Caco-2 (cell line): ENCODE measurements around the gene CFD. TPM values are rescaled to one million over a fixed set of nuclear protein-coding genes. Genes with fewer than 3 reads are reported as not detected.

Experiments
- BruUV-seq: library from RNA; stranded (reverse); fragments of 400-500 nt; replicated peaks from 2 replicates; lab custom pipeline; 2021; lab: Mats Ljungman, UMichigan
- CTCF ChIA-PET: fragments of 300-600 bp; sonication (Branson Sonifier 250); formaldehyde crosslinking; loops from one replicate; lab custom pipeline; 2022; ENCODE audit warnings: antibody characterized with exemption; lab: Charles Lee
- POLR2A ChIA-PET: fragments of 300-600 bp; sonication (Branson Sonifier 250); formaldehyde crosslinking; loops from one replicate; lab custom pipeline; 2022; ENCODE audit warnings: antibody characterized with exemption; lab: Charles Lee
- DNase-seq, 2 experiments: peaks; one replicate each; pipeline versions ENCODE4 v3.0.0 to v3.0.0-alpha.2; 2020 to 2022
- H3K27me3 ChIP-seq: replicated peaks from 2 replicates; pipeline ENCODE4 v1.6.0; 2011; ENCODE audit warnings: low read length; ENCODE audit not compliant: control insufficient read depth, insufficient read depth
- H3K36me3 ChIP-seq: 2 replicates; pipeline ENCODE4 v1.5.1; 2011; ENCODE audit warnings: low read length; ENCODE audit not compliant: control insufficient read depth, insufficient read depth
- H3K4me1 ChIP-seq: fragments of 250-450 bp; sonication (Bioruptor Pico); 2 replicates; pipeline ENCODE4 v1.5.1; 2020; ENCODE audit warnings: mild to moderate bottlenecking
- H3K4me3 ChIP-seq: 2 replicates; pipeline ENCODE4 v1.5.1; 2011; ENCODE audit warnings: low read depth, mild to moderate bottlenecking, control low read depth, low read length
- H3K9me3 ChIP-seq: fragments of 250-450 bp; sonication (Bioruptor Pico); 2 replicates; pipeline ENCODE4 v1.5.1; 2020; ENCODE audit warnings: mild to moderate bottlenecking, moderate library complexity
- H3K27ac Mint-ChIP-seq: one replicate; pipeline ENCODE4 v1.8.0; 2022; ENCODE audit warnings: mixed read lengths; ENCODE audit not compliant: unreplicated experiment
- H3K27me3 Mint-ChIP-seq: one replicate; pipeline ENCODE4 v1.8.0; 2022; ENCODE audit warnings: mixed read lengths; ENCODE audit not compliant: insufficient read depth, unreplicated experiment
- H3K36me3 Mint-ChIP-seq: one replicate; pipeline ENCODE4 v1.8.0; 2022; ENCODE audit warnings: mild to moderate bottlenecking, mixed read lengths; ENCODE audit not compliant: insufficient read depth, unreplicated experiment
- H3K4me1 Mint-ChIP-seq: one replicate; pipeline ENCODE4 v1.8.0; 2022; ENCODE audit warnings: low read depth, mixed read lengths; ENCODE audit not compliant: unreplicated experiment
- H3K4me3 Mint-ChIP-seq: one replicate; pipeline ENCODE4 v1.8.0; 2022; ENCODE audit warnings: mild to moderate bottlenecking, moderate library complexity, mixed read lengths; ENCODE audit not compliant: unreplicated experiment
- H3K9me3 Mint-ChIP-seq: one replicate; pipeline ENCODE4 v1.8.0; 2022; ENCODE audit warnings: mixed read lengths; ENCODE audit not compliant: unreplicated experiment
- intact Hi-C: fragments of 100-400 bp; cut with micrococcal nuclease; formaldehyde crosslinking; loops from one replicate; pipeline ENCODE4 v1.10.0; 2022; ENCODE audit not compliant: unreplicated experiment
- total RNA-seq: library from RNA; stranded (reverse); gene quantifications from 2 replicates; pipeline ENCODE4 v1.2.3, GENCODE V29; 2022
- TF ChIP-seq, protein P1 (sequence below), 2 experiments: fragments of 200-600 bp in 1 of 2; IDR thresholded peaks; 1 replicate in 1 of 2; 2 replicates in 1 of 2; pipeline versions ENCODE4 v1.5.1 to v1.8.0; 2011 to 2022; ENCODE audit warnings: antibody characterized with exemption in 1 of 2, control low read depth in 1 of 2, inconsistent platforms in 1 of 2, low read depth in 1 of 2, low read length in 1 of 2, mild to moderate bottlenecking in 1 of 2, moderate library complexity in 1 of 2; ENCODE audit not compliant: insufficient read depth in 1 of 2, severe bottlenecking in 1 of 2, unreplicated experiment in 1 of 2

CFD gene
- total RNA-seq, 1 experiment from 2014 or later: 6.1 TPM

DNA sequence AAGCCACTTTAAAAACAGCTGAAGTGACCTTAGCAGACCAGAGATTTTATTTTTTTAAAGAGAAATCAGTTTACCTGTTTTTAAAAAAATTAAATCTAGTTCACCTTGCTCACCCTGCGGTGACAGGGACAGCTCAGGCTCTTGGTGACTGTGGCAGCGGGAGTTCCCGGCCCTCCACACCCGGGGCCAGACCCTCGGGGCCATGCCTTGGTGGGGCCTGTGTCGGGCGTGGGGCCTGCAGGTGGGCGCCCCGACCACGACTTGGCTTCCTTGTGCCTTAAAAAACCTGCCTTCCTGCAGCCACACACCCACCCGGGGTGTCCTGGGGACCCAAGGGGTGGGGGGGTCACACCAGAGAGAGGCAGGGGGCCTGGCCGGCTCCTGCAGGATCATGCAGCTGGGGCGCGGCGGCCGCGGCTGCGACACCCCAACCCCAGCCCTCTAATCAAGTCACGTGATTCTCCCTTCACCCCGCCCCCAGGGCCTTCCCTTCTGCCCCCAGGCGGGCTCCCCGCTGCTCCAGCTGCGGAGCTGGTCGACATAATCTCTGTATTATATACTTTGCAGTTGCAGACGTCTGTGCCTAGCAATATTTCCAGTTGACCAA is 48.5 kb upstream of the CFD start:
- Histone ChIP-seq H3K9me3 (no peaks in the 10 kb centered on the region), H3K4me3 (no peak overlapping the region), H3K27me3 (no peaks in the 10 kb centered on the region), H3K36me3 (peaks cover 8% of the 10 kb centered on the region), H3K4me1 (no peaks in the 10 kb centered on the region)
- Mint-ChIP-seq H3K27ac (peak overlapping the region; percentile 39), H3K4me1 (no peaks in the 10 kb centered on the region), H3K27me3 (no peaks in the 10 kb centered on the region), H3K36me3 (peaks cover 91% of the 10 kb centered on the region), H3K9me3 (peaks cover 2% of the 10 kb centered on the region), H3K4me3 (no peak overlapping the region)
- intact Hi-C loops: no loop called here
- CTCF ChIA-PET: no interaction called here
- TF ChIP-seq, protein P1, sequence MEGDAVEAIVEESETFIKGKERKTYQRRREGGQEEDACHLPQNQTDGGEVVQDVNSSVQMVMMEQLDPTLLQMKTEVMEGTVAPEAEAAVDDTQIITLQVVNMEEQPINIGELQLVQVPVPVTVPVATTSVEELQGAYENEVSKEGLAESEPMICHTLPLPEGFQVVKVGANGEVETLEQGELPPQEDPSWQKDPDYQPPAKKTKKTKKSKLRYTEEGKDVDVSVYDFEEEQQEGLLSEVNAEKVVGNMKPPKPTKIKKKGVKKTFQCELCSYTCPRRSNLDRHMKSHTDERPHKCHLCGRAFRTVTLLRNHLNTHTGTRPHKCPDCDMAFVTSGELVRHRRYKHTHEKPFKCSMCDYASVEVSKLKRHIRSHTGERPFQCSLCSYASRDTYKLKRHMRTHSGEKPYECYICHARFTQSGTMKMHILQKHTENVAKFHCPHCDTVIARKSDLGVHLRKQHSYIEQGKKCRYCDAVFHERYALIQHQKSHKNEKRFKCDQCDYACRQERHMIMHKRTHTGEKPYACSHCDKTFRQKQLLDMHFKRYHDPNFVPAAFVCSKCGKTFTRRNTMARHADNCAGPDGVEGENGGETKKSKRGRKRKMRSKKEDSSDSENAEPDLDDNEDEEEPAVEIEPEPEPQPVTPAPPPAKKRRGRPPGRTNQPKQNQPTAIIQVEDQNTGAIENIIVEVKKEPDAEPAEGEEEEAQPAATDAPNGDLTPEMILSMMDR (IDR thresholded peaks at IDR 0.05; ENCODE audit: insufficient read depth in 1 of 2, low read depth in 1 of 2, low read length in 1 of 2, severe bottlenecking in 1 of 2, unreplicated experiment in 1 of 2): no peak
- no TSS peak for BruUV-seq
- POLR2A ChIA-PET: no interaction called here
- DNase-seq: no peak

DNA sequence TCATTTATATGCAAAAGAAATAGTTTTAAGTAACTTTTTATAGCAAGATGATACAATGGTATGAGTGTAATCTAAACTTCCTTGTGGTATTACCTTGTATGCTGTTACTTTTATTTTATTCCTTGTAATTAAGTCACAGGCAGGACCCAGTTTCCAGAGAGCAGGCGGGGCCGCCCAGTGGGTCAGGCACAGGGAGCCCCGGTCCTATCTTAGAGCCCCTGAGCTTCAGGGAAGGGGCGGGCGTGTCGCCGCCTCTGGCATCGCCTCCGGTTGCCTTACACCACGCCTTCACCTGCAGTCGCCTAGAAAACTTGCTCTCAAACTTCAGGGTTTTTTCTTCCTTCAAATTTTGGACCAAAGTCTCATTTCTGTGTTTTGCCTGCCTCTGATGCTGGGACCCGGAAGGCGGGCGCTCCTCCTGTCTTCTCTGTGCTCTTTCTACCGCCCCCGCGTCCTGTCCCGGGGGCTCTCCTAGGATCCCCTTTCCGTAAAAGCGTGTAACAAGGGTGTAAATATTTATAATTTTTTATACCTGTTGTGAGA is 47.9 kb upstream of the CFD start:
- TF ChIP-seq, protein P1 (IDR thresholded peaks at IDR 0.05; ENCODE audit: insufficient read depth in 1 of 2, low read depth in 1 of 2, low read length in 1 of 2, severe bottlenecking in 1 of 2, unreplicated experiment in 1 of 2): no peak
- peaks cover 8% of the 10 kb centered on the region for H3K9me3 Mint-ChIP-seq
- no peaks in the 10 kb centered on the region for H3K9me3 ChIP-seq
- no peak for DNase-seq
- H3K27ac Mint-ChIP-seq: peak overlapping the region; percentile 39
- no peaks in the 10 kb centered on the region for H3K27me3 ChIP-seq
- H3K4me3 ChIP-seq: no peak overlapping the region
- BruUV-seq: TSS peak; percentile 48
- H3K36me3 Mint-ChIP-seq: peaks cover 93% of the 10 kb centered on the region
- no peaks in the 10 kb centered on the region for H3K27me3 Mint-ChIP-seq
- POLR2A ChIA-PET: no interaction called here
- CTCF ChIA-PET: no interaction called here
- H3K4me1 ChIP-seq: no peaks in the 10 kb centered on the region
- no peak overlapping the region for H3K4me3 Mint-ChIP-seq
- intact Hi-C loops: no loop called here
- peaks cover 8% of the 10 kb centered on the region for H3K36me3 ChIP-seq
- no peaks in the 10 kb centered on the region for H3K4me1 Mint-ChIP-seq

DNA sequence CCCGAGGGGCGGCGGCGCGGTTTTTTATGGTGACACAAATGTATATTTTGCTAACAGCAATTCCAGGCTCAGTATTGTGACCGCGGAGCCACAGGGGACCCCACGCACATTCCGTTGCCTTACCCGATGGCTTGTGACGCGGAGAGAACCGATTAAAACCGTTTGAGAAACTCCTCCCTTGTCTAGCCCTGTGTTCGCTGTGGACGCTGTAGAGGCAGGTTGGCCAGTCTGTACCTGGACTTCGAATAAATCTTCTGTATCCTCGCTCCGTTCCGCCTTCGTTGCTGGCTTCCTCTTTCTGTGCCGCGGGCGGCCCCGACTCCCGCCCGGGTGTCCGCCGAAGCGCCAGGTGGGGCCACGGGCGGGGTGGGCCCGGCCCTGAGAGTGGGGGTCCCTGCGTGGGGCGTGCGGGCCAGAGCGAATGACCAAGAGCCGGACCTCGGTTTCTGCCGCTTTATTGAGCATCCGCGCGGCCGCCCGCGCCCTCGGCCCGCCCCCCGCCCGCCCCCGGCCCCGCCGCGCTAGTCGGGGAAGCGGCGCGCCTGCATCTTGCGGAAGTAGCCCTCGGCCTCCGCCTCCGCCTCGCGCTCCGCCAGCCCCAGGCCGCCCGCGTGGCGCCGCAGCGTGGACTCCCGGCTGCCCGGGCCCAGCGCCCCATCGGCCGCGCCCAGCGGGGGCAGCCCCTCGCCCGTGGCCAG is 47.3 kb upstream of the CFD start:
- Histone ChIP-seq H3K4me1 (no peaks in the 10 kb centered on the region), H3K9me3 (no peaks in the 10 kb centered on the region), H3K4me3 (no peak overlapping the region), H3K27me3 (no peaks in the 10 kb centered on the region), H3K36me3 (peaks cover 5% of the 10 kb centered on the region)
- intact Hi-C loops: no loop called here
- H3K9me3 Mint-ChIP-seq: peaks cover 12% of the 10 kb centered on the region
- H3K4me3 Mint-ChIP-seq: no peak overlapping the region
- H3K36me3 Mint-ChIP-seq: peaks cover 93% of the 10 kb centered on the region
- H3K27me3 Mint-ChIP-seq: no peaks in the 10 kb centered on the region
- BruUV-seq: no TSS peak
- TF ChIP-seq, protein P1 (IDR thresholded peaks at IDR 0.05; ENCODE audit: insufficient read depth in 1 of 2, low read depth in 1 of 2, low read length in 1 of 2, severe bottlenecking in 1 of 2, unreplicated experiment in 1 of 2): no peak
- POLR2A ChIA-PET: no interaction called here
- H3K27ac Mint-ChIP-seq: peak overlapping the region; percentile 39
- CTCF ChIA-PET: no interaction called here
- no peak for DNase-seq
- H3K4me1 Mint-ChIP-seq: no peaks in the 10 kb centered on the region
